DND-41 (cell line): ENCODE data around the gene CMTM7.

Source experiments
- ATAC-seq: fragments of 200-7000 bp; cut with Tn5 transposase; 3 replicates; pipeline ENCODE4 v1.9.1; 2021; ENCODE audit warnings: low read depth; ENCODE audit not compliant: insufficient read depth
- DNase-seq: peaks from one replicate; pipeline ENCODE4 v3.0.0-alpha.2; 2020
- H2AFZ ChIP-seq: 2 replicates; pipeline ENCODE4 v1.6.0; 2012; ENCODE audit warnings: low read depth, low read length
- H3K27ac ChIP-seq: 2 replicates; pipeline ENCODE4 v1.5.1; 2012; ENCODE audit warnings: low read length, inconsistent platforms
- H3K27me3 ChIP-seq: fragments of 200-600 bp; sonication (generic); 2 replicates; pipeline ENCODE4 v1.6.0; 2012; ENCODE audit warnings: low read length, mild to moderate bottlenecking, inconsistent platforms; ENCODE audit not compliant: insufficient read depth, poor library complexity
- H3K36me3 ChIP-seq: 2 replicates; pipeline ENCODE4 v1.5.1; 2012; ENCODE audit warnings: low read length, inconsistent platforms; ENCODE audit not compliant: insufficient read depth
- H3K4me1 ChIP-seq: 2 replicates; pipeline ENCODE4 v1.5.1; 2012; ENCODE audit warnings: mild to moderate bottlenecking, low read length; ENCODE audit not compliant: insufficient read depth
- H3K4me2 ChIP-seq: 2 replicates; pipeline ENCODE4 v1.6.0; 2012; ENCODE audit warnings: mild to moderate bottlenecking, moderate library complexity, low read length, inconsistent platforms; ENCODE audit not compliant: insufficient read depth
- H3K4me3 ChIP-seq, 2 experiments: fragments of 200-600 bp in 1 of 2; shearing (Covaris generic) in 1 of 2; 2 replicates each; pipeline ENCODE4 v1.5.1; 2012 to 2016; ENCODE audit warnings: inconsistent platforms in 2 of 2, low read length in 2 of 2, mild to moderate bottlenecking in 2 of 2, low read depth in 1 of 2, moderate library complexity in 1 of 2
- H3K79me2 ChIP-seq: 2 replicates; pipeline ENCODE4 v1.6.0; 2012; ENCODE audit warnings: low read length, inconsistent platforms; ENCODE audit not compliant: insufficient read depth
- H3K9ac ChIP-seq: 2 replicates; pipeline ENCODE4 v1.6.0; 2012; ENCODE audit warnings: low read depth, mild to moderate bottlenecking, inconsistent platforms, low read length, moderate library complexity
- H3K9me3 ChIP-seq: 2 replicates; pipeline ENCODE4 v1.5.1; 2012; ENCODE audit warnings: low read length, moderate library complexity, mild to moderate bottlenecking, inconsistent platforms; ENCODE audit not compliant: insufficient read depth, severe bottlenecking
- H4K20me1 ChIP-seq: 2 replicates; pipeline ENCODE4 v1.6.0; 2012; ENCODE audit warnings: low read length; ENCODE audit not compliant: insufficient read depth
- CTCF ChIP-seq: IDR thresholded peaks from 2 replicates; pipeline ENCODE4 v1.5.1; 2012; ENCODE audit warnings: borderline replicate concordance, low read length, moderate library complexity, mild to moderate bottlenecking; ENCODE audit not compliant: poor library complexity, severe bottlenecking; ENCODE audit errors: extremely low read depth
- EZH2 ChIP-seq: IDR thresholded peaks from 3 replicates; pipeline ENCODE4 v1.6.1; 2012; ENCODE audit warnings: borderline replicate concordance, low read depth, mild to moderate bottlenecking, moderate library complexity, low read length, inconsistent platforms; ENCODE audit not compliant: severe bottlenecking

CMTM7 gene

DNA sequence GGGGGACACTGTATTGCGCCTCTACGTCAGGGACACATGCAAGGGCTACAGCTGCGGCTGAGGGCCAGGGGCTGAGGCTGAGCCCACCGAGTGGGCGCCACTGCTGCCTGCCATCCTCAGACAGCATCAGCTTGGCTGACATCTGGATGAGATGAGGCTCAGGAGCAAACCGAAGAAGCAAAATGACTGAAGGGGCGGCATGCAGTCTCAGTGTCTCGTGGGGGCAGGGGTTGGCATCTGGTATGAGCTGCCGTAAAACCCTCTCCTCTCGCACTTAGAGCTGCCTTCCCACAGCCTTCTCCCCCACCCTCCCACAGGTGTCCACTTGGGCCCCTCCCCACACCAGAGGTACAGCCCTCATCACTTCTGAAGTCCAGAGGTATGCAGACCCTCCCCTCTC, 24.2 kb upstream of the CMTM7 start:
- ATAC-seq (no peak; the same call in 2 of the 3 replicates), DNase-seq (peak; percentile 33)
- Histone ChIP-seq H3K4me2 (peak overlapping the region; percentile 36), H3K9ac (peak overlapping the region; percentile 40), H3K27ac (peak overlapping the region; percentile 84), H3K27me3 (no peaks in the 10 kb centered on the region), H3K36me3 (no peaks in the 10 kb centered on the region), H2AFZ (no peak overlapping the region), H3K9me3 (no peaks in the 10 kb centered on the region), H3K79me2 (no peaks in the 10 kb centered on the region), H3K4me1 (peaks cover 55% of the 10 kb centered on the region), H3K4me3 (peak overlapping the region in 1 of 2 experiments; percentile 14; a peak in 1 of 4 replicates), H4K20me1 (no peaks in the 10 kb centered on the region)
- TF ChIP-seq EZH2: no peak
- TF ChIP-seq CTCF: no peak

- DNase-seq: peak; percentile 55
- H3K4me3 ChIP-seq: no peak overlapping the region
- no peaks in the 10 kb centered on the region for H3K36me3 ChIP-seq
- no peaks in the 10 kb centered on the region for H3K27me3 ChIP-seq
- peak overlapping the region; percentile 17; the same call in 1 of the 2 replicates for H3K4me2 ChIP-seq
- H3K79me2 ChIP-seq: no peaks in the 10 kb centered on the region
- no peak for TF ChIP-seq CTCF
- TF ChIP-seq EZH2: no peak
- ATAC-seq: peak; percentile 79
- no peaks in the 10 kb centered on the region for H4K20me1 ChIP-seq
- H3K9ac ChIP-seq: peak overlapping the region; percentile 39
- peak overlapping the region; percentile 93 for H3K27ac ChIP-seq
- no peaks in the 10 kb centered on the region for H3K9me3 ChIP-seq
- peak overlapping the region; percentile 29; the same call in 1 of the 2 replicates for H2AFZ ChIP-seq
- H3K4me1 ChIP-seq: peaks cover 57% of the 10 kb centered on the region
Measured at GRCh38 chr3:32371461-32372212, 20.0 kb upstream of the CMTM7 start.

- no peaks in the 10 kb centered on the region for H4K20me1 ChIP-seq
- no peaks in the 10 kb centered on the region for H3K36me3 ChIP-seq
- peak overlapping the region; percentile 29; the same call in 1 of the 2 replicates for H2AFZ ChIP-seq
- peak overlapping the region; percentile 93 for H3K27ac ChIP-seq
- H3K4me3 ChIP-seq: no peak overlapping the region
- no peak for TF ChIP-seq EZH2
- TF ChIP-seq CTCF: no peak
- no peaks in the 10 kb centered on the region for H3K79me2 ChIP-seq
- H3K4me1 ChIP-seq: peaks cover 52% of the 10 kb centered on the region
- ATAC-seq (no peak), DNase-seq (no peak)
- H3K9me3 ChIP-seq: no peaks in the 10 kb centered on the region
- H3K9ac ChIP-seq: peak overlapping the region; percentile 39
- no peak overlapping the region; the same call in 1 of the 2 replicates for H3K4me2 ChIP-seq
- H3K27me3 ChIP-seq: no peaks in the 10 kb centered on the region
Measured at GRCh38 chr3:32372213-32372490, 19.5 kb upstream of the CMTM7 start.

GRCh38 chr3:32373276-32373675, 18.4 kb upstream of the CMTM7 start:
- Histone ChIP-seq H3K27me3 (no peaks in the 10 kb centered on the region), H3K79me2 (no peaks in the 10 kb centered on the region)
- no peak for ATAC-seq

More at GRCh38 chr3:32373276-32373675, 18.4 kb upstream of the CMTM7 start:
- no peak overlapping the region for H3K4me2 ChIP-seq
- H3K36me3 ChIP-seq: no peaks in the 10 kb centered on the region
- H2AFZ ChIP-seq: no peak overlapping the region
- H3K9me3 ChIP-seq: no peaks in the 10 kb centered on the region
- H3K4me1 ChIP-seq: peaks cover 41% of the 10 kb centered on the region
- DNase-seq: no peak
- H4K20me1 ChIP-seq: no peaks in the 10 kb centered on the region
- no peak overlapping the region for H3K27ac ChIP-seq
- no peak overlapping the region for H3K4me3 ChIP-seq
- TF ChIP-seq EZH2 (no peak), CTCF (no peak)
- H3K9ac ChIP-seq: no peak overlapping the region
